ENCODE results near the gene LMBR1.
"Not testable (repeated sequence)": the region's sequence is repeated elsewhere in the genome, so short reads cannot be mapped to it uniquely, and the experiment has no call there.

LMBR1 gene

GRCh38 chr7:156906200-156906649 lies 13.2 kb upstream of the LMBR1 start:
- DNase-seq (ENCODE audit: low read depth in 2 of 2), result no peak

- no peak for DNase-seq (ENCODE audit: low read depth in 2 of 2)
These were observed 10.4 kb upstream of the LMBR1 start for GRCh38 chr7:156903232-156903909.

- not testable (repeated sequence) for DNase-seq (ENCODE audit: low read depth in 2 of 2)
These were observed 7.1 kb upstream of the LMBR1 start for GRCh38 chr7:156900093-156900492.

GRCh38 chr7:156898938-156899337 lies 6.0 kb upstream of the LMBR1 start:
- no peak for DNase-seq (ENCODE audit: low read depth in 2 of 2)

- DNase-seq (ENCODE audit: low read depth in 2 of 2), result no peak
These were observed 4.7 kb upstream of the LMBR1 start for GRCh38 chr7:156897673-156898072.

GRCh38 chr7:156896388-156897022 lies 3.5 kb upstream of the LMBR1 start:
- no peak for DNase-seq (ENCODE audit: low read depth in 2 of 2)

GRCh38 chr7:156895024-156895780 lies 2.2 kb upstream of the LMBR1 start:
- DNase-seq (ENCODE audit: low read depth in 2 of 2), result no peak

GRCh38 chr7:156892081-156892800 lies 742 bp downstream of the LMBR1 start:
- peak; percentile 45 to 55 for DNase-seq (ENCODE audit: low read depth in 2 of 2)

- DNase-seq (ENCODE audit: low read depth in 2 of 2), result no peak
These were observed 3.2 kb downstream of the LMBR1 start for GRCh38 chr7:156889746-156890145.

- DNase-seq (ENCODE audit: low read depth in 2 of 2), result no peak
These were observed 3.9 kb downstream of the LMBR1 start for GRCh38 chr7:156889089-156889488.

- no peak for DNase-seq (ENCODE audit: low read depth in 2 of 2)
These were observed 6.8 kb downstream of the LMBR1 start for GRCh38 chr7:156886020-156886795.

GRCh38 chr7:156881679-156882078 lies 11.3 kb downstream of the LMBR1 start:
- DNase-seq (ENCODE audit: low read depth in 2 of 2), result no peak

GRCh38 chr7:156875766-156876165 lies 17.2 kb downstream of the LMBR1 start:
- DNase-seq (ENCODE audit: low read depth in 2 of 2), result no peak

- DNase-seq (ENCODE audit: low read depth in 2 of 2), result not testable (repeated sequence)
These were observed 24.6 kb downstream of the LMBR1 start for GRCh38 chr7:156868363-156868762.

GRCh38 chr7:156865493-156865892 lies 27.5 kb downstream of the LMBR1 start:
- DNase-seq (ENCODE audit: low read depth in 2 of 2), result no peak

GRCh38 chr7:156862022-156862421 lies 31.0 kb downstream of the LMBR1 start:
- not testable (repeated sequence) for DNase-seq (ENCODE audit: low read depth in 2 of 2)

GRCh38 chr7:156861212-156861611 lies 31.8 kb downstream of the LMBR1 start:
- DNase-seq (ENCODE audit: low read depth in 2 of 2), result no peak

- DNase-seq (ENCODE audit: low read depth in 2 of 2), result not testable (repeated sequence)
These were observed 32.9 kb downstream of the LMBR1 start for GRCh38 chr7:156860099-156860498.

GRCh38 chr7:156858523-156858922 lies 34.5 kb downstream of the LMBR1 start:
- no peak for DNase-seq (ENCODE audit: low read depth in 2 of 2)

- DNase-seq (ENCODE audit: low read depth in 2 of 2), result no peak
These were observed 35.2 kb downstream of the LMBR1 start for GRCh38 chr7:156857757-156858156.

GRCh38 chr7:156854654-156855053 lies 38.3 kb downstream of the LMBR1 start:
- DNase-seq (ENCODE audit: low read depth in 2 of 2), result no peak
